Measurements from ENCODE around the gene COA5. TPM values are rescaled to one million over a fixed set of nuclear protein-coding genes. Genes with fewer than 3 reads are reported as not detected.

COA5 gene
- total and polyA plus RNA-seq, 7 experiments from 2014 or later, result 23.8 to 55.2 (median 29.2) TPM

- H3K36me3 ChIP-seq (ENCODE audit: control insufficient read depth in 2 of 3, insufficient read depth in 3 of 3, low read length in 3 of 3), result peaks cover 27 to 74% (median 27%) of the 10 kb centered on the region in 3 experiments
- intact Hi-C loops (cut with micrococcal nuclease), result loop anchor here in 1 of 2 donors (10.0 kb wide), 1 partner anchor 540 kb away; no protein-coding TSS in a partner anchor
- Mint-ChIP-seq H3K27me3 (no peaks in the 10 kb centered on the region), H3K4me1 (peaks cover 22 to 53% (median 38%) of the 10 kb centered on the region in 7 donors), H3K4me3 (peak overlapping the region in 9 of 10 donors; percentile 26 to 73 (median 68)), H3K9me3 (no peaks in the 10 kb centered on the region), H3K27ac (peak overlapping the region; percentile 84 to 97 (median 93)), H3K36me3 (peaks cover 21 to 51% (median 41%) of the 10 kb centered on the region in 5 donors)
- peaks cover 33 to 46% of the 10 kb centered on the region in 2 donors for H3K4me1 ChIP-seq (ENCODE audit: control insufficient read depth in 2 of 2, insufficient read depth in 2 of 2, low read length in 2 of 2)
- CTCF ChIA-PET, result interaction anchor here (0.6 kb wide), 1 partner anchor 646 kb away, joined by 4 read pairs; no protein-coding TSS in a partner anchor
- peak in 5 of 9 donors; percentile 26 to 64 (median 38) for DNase-seq
- H3K9me3 ChIP-seq (ENCODE audit: control insufficient read depth in 2 of 3, low read length in 3 of 3), result no peaks in the 10 kb centered on the region
- POLR2A ChIA-PET, result interaction anchor here (0.9 kb wide), 1 partner anchor 67 kb away, joined by 3 read pairs; no protein-coding TSS in a partner anchor
- peak; percentile 63 for ATAC-seq
- H3K4me3 ChIP-seq (ENCODE audit: low read length), result no peak overlapping the region
- no peaks in the 10 kb centered on the region for H3K27me3 ChIP-seq (ENCODE audit: control insufficient read depth in 2 of 2, insufficient read depth in 2 of 2, low read length in 2 of 2)
- peak overlapping the region; percentile 56 for H3K27ac ChIP-seq (ENCODE audit: low read depth, low read length)
Observed at GRCh38 chr2:98634406-98635092, 26.2 kb upstream of the COA5 start.

GRCh38 chr2:98632351-98632750 is 24.0 kb upstream of the COA5 start:
- Mint-ChIP-seq H3K36me3 (peaks cover 21 to 53% (median 38%) of the 10 kb centered on the region in 5 donors), H3K4me3 (no peak overlapping the region), H3K9me3 (no peaks in the 10 kb centered on the region), H3K4me1 (peaks cover 21 to 46% (median 35%) of the 10 kb centered on the region in 7 donors), H3K27me3 (no peaks in the 10 kb centered on the region), H3K27ac (peak overlapping the region in 8 of 9 donors; percentile 26 to 93 (median 76))
- DNase-seq (no peak), ATAC-seq (no peak)
- H3K9me3 ChIP-seq (ENCODE audit: control insufficient read depth in 2 of 3, low read length in 3 of 3), result no peaks in the 10 kb centered on the region
- intact Hi-C loops (cut with micrococcal nuclease), result loop anchor here in 1 of 2 donors (10.0 kb wide), 1 partner anchor 542 kb away; no protein-coding TSS in a partner anchor
- H3K36me3 ChIP-seq (ENCODE audit: control insufficient read depth in 2 of 3, insufficient read depth in 3 of 3, low read length in 3 of 3), result peaks cover 17 to 76% (median 25%) of the 10 kb centered on the region in 3 experiments
- no peaks in the 10 kb centered on the region for H3K27me3 ChIP-seq (ENCODE audit: control insufficient read depth in 2 of 2, insufficient read depth in 2 of 2, low read length in 2 of 2)
- H3K4me1 ChIP-seq (ENCODE audit: control insufficient read depth in 2 of 2, insufficient read depth in 2 of 2, low read length in 2 of 2), result peaks cover 17 to 34% of the 10 kb centered on the region in 2 donors
- CTCF ChIA-PET, result interaction anchor here (0.8 kb wide), 1 partner anchor 13 kb away, joined by 3 read pairs; no protein-coding TSS in a partner anchor
- no peak overlapping the region for H3K4me3 ChIP-seq (ENCODE audit: low read length)
- H3K27ac ChIP-seq (ENCODE audit: low read depth, low read length), result no peak overlapping the region
- POLR2A ChIA-PET, result interaction anchor here (0.6 kb wide), 1 partner anchor 97 kb away, joined by 6 read pairs; no protein-coding TSS in a partner anchor

- no peaks in the 10 kb centered on the region for H3K27me3 Mint-ChIP-seq
- CTCF ChIA-PET, result interaction anchor here (0.6 kb wide), 1 partner anchor 57 kb away, joined by 4 read pairs; no protein-coding TSS in a partner anchor
- no peak overlapping the region for H3K4me3 Mint-ChIP-seq
- Histone ChIP-seq H3K9me3 (ENCODE audit: control insufficient read depth in 2 of 3, low read length in 3 of 3) (no peaks in the 10 kb centered on the region), H3K4me1 (ENCODE audit: control insufficient read depth in 2 of 2, insufficient read depth in 2 of 2, low read length in 2 of 2) (no peaks in the 10 kb centered on the region), H3K27ac (ENCODE audit: low read depth, low read length) (no peak overlapping the region), H3K4me3 (ENCODE audit: low read length) (no peak overlapping the region), H3K36me3 (ENCODE audit: control insufficient read depth in 2 of 3, insufficient read depth in 3 of 3, low read length in 3 of 3) (peaks cover 9 to 48% (median 9%) of the 10 kb centered on the region in 3 experiments), H3K27me3 (ENCODE audit: control insufficient read depth in 2 of 2, insufficient read depth in 2 of 2, low read length in 2 of 2) (no peaks in the 10 kb centered on the region)
- ATAC-seq (no peak), DNase-seq (no peak)
- no peaks in the 10 kb centered on the region for H3K9me3 Mint-ChIP-seq
- H3K36me3 Mint-ChIP-seq, result peaks cover 0 to 41% (median 23%) of the 10 kb centered on the region in 5 donors
- H3K4me1 Mint-ChIP-seq, result peaks cover 12 to 57% (median 28%) of the 10 kb centered on the region in 7 donors
- intact Hi-C loops (cut with micrococcal nuclease), result loop anchor here in 1 of 2 donors (2.0 kb wide), 1 partner anchor 15 kb away; the partner anchor contains the start of genes COA5 and UNC50
- POLR2A ChIA-PET, result interaction anchor here (1.0 kb wide), 1 partner anchor 108 kb away, joined by 4 read pairs; no protein-coding TSS in a partner anchor
- H3K27ac Mint-ChIP-seq, result peak overlapping the region in 5 of 9 donors; percentile 43 to 87 (median 61)
Observed at GRCh38 chr2:98623657-98624056, 15.3 kb upstream of the COA5 start.

DNA sequence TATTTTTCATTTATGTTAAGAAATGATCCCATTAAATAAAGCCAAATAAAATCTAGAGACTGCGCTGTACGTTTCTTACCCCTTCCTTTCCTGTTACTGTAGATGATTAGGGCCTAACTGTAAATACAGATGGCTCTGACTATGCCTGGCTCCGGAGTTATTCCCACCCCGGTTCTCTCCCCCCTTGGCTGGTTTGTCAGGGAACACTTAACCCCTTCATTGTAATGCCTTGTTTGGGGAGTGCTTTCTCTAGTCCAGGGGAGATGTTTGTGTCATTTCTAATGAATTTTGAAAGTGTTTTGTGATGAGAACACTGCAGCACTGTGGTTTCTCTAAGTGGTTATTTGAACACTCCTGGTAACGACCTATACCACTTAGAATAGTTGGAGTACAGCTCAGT is 8.8 kb upstream of the COA5 start:
- H3K4me3 Mint-ChIP-seq, result peak overlapping the region in 2 of 10 donors; percentile 32 to 65
- H3K27me3 Mint-ChIP-seq, result no peaks in the 10 kb centered on the region
- Histone ChIP-seq H3K27me3 (ENCODE audit: control insufficient read depth in 2 of 2, insufficient read depth in 2 of 2, low read length in 2 of 2) (no peaks in the 10 kb centered on the region), H3K4me1 (ENCODE audit: control insufficient read depth in 2 of 2, insufficient read depth in 2 of 2, low read length in 2 of 2) (no peaks in the 10 kb centered on the region), H3K27ac (ENCODE audit: low read depth, low read length) (no peak overlapping the region), H3K36me3 (ENCODE audit: control insufficient read depth in 2 of 3, insufficient read depth in 3 of 3, low read length in 3 of 3) (peaks cover 6 to 59% (median 13%) of the 10 kb centered on the region in 3 experiments), H3K4me3 (ENCODE audit: low read length) (no peak overlapping the region), H3K9me3 (ENCODE audit: control insufficient read depth in 2 of 3, low read length in 3 of 3) (no peaks in the 10 kb centered on the region)
- peaks cover 17 to 56% (median 45%) of the 10 kb centered on the region in 5 donors for H3K36me3 Mint-ChIP-seq
- intact Hi-C loops (cut with micrococcal nuclease), result no loop called here
- H3K9me3 Mint-ChIP-seq, result peaks cover 0 to 12% (median 0%) of the 10 kb centered on the region in 11 donors
- peak in 1 of 9 donors; percentile 25 for DNase-seq
- peaks cover 19 to 67% (median 43%) of the 10 kb centered on the region in 7 donors for H3K4me1 Mint-ChIP-seq
- H3K27ac Mint-ChIP-seq, result peak overlapping the region in 8 of 9 donors; percentile 43 to 98 (median 85)
- no peak for ATAC-seq
- CTCF ChIA-PET, result interaction anchor here (1.1 kb wide), 1 partner anchor 220 kb away, joined by 3 read pairs; no protein-coding TSS in a partner anchor
- POLR2A ChIA-PET, result interaction anchor here (0.8 to 1.3 kb wide), 2 partner anchors 9 to 113 kb away, joined by 3 to 4 read pairs; no protein-coding TSS in a partner anchor

DNA sequence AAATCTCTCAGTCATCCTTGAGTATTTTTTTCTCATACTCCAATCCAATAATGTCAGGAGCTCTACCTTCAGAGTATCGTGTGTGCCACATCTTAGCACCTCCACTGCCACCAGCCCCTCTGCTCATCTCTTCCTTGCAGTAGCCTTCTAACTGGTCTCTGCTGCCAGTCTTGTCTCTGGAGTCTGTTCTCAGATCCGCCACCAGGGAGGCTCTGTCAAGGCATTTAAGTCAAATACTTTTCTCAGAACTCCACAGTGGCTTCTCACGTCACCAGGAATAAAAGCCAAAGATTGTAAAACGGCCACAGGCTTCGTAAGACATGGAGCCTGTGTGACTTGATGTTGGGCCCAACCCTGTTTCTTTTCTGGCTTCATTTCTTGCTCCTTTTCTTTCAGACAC is 7.2 kb upstream of the COA5 start:
- Mint-ChIP-seq H3K27ac (peak overlapping the region; percentile 7 to 98 (median 85)), H3K27me3 (no peaks in the 10 kb centered on the region), H3K4me3 (peak overlapping the region in 4 of 10 donors; percentile 29 to 72 (median 60)), H3K4me1 (peaks cover 25 to 71% (median 52%) of the 10 kb centered on the region in 7 donors), H3K36me3 (peaks cover 17 to 49% (median 45%) of the 10 kb centered on the region in 5 donors), H3K9me3 (peaks cover 0 to 12% (median 0%) of the 10 kb centered on the region in 11 donors)
- no peak for ATAC-seq
- ChIA-PET CTCF (no interaction called here), POLR2A (interaction anchor here (1.0 kb wide), 1 partner anchor 9 kb away, joined by 3 read pairs; no protein-coding TSS in a partner anchor)
- intact Hi-C loops (cut with micrococcal nuclease), result no loop called here
- Histone ChIP-seq H3K27ac (ENCODE audit: low read depth, low read length) (peak overlapping the region; percentile 22), H3K4me1 (ENCODE audit: control insufficient read depth in 2 of 2, insufficient read depth in 2 of 2, low read length in 2 of 2) (peaks cover 5 to 6% of the 10 kb centered on the region in 2 donors), H3K36me3 (ENCODE audit: control insufficient read depth in 2 of 3, insufficient read depth in 3 of 3, low read length in 3 of 3) (peaks cover 3 to 57% (median 6%) of the 10 kb centered on the region in 3 experiments), H3K27me3 (ENCODE audit: control insufficient read depth in 2 of 2, insufficient read depth in 2 of 2, low read length in 2 of 2) (no peaks in the 10 kb centered on the region), H3K9me3 (ENCODE audit: control insufficient read depth in 2 of 3, low read length in 3 of 3) (no peaks in the 10 kb centered on the region), H3K4me3 (ENCODE audit: low read length) (no peak overlapping the region)
- DNase-seq, result no peak

DNA sequence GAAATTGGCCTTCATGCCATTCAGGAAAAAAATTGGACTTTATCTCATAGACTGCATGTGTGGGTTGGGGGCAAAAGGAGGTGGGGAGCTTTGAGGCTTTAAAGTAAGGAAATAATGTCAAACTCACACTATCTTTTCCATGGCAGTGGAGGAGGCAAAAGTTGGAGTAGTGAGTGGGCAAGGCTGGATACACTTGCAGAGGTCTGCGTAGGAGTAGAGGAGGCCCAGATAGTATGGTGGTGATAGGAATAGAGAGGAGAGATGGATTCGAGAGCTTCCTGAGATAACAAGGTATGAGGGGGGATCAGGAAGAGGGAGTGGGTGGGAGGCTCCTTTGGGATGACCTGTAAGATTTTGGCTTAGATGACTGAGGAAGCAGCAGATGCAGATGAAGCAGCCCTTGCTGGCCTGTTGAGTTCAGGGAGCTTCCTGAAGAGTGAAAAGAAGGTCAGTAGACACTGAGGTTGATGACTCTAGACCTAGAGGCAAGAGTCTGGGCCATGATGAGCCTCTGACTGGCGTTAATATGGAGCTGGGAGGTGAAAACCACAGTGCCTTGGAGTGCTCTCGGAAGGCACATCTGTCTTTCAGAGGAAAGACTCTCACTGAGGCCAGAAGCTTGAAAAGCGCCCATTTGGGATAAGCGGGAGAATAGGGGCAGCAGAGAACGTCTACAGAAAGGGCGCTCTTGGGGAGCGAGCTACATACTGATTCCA is 5.9 kb upstream of the COA5 start:
- peaks cover 17 to 48% (median 42%) of the 10 kb centered on the region in 5 donors for H3K36me3 Mint-ChIP-seq
- ChIA-PET CTCF (no interaction called here), POLR2A (interaction anchor here (0.6 kb wide), 1 partner anchor 61 kb away, joined by 3 read pairs; no protein-coding TSS in a partner anchor)
- H3K4me1 Mint-ChIP-seq, result peaks cover 32 to 76% (median 56%) of the 10 kb centered on the region in 7 donors
- H3K27ac ChIP-seq (ENCODE audit: low read depth, low read length), result peak overlapping the region; percentile 10
- DNase-seq (no peak), ATAC-seq (no peak)
- intact Hi-C loops (cut with micrococcal nuclease), result no loop called here
- no peaks in the 10 kb centered on the region for H3K27me3 Mint-ChIP-seq
- H3K27ac Mint-ChIP-seq, result peak overlapping the region; percentile 7 to 98 (median 85)
- H3K4me3 ChIP-seq (ENCODE audit: low read length), result no peak overlapping the region
- peaks cover 18 to 19% of the 10 kb centered on the region in 2 donors for H3K4me1 ChIP-seq (ENCODE audit: control insufficient read depth in 2 of 2, insufficient read depth in 2 of 2, low read length in 2 of 2)
- H3K36me3 ChIP-seq (ENCODE audit: control insufficient read depth in 2 of 3, insufficient read depth in 3 of 3, low read length in 3 of 3), result peaks cover 3 to 55% (median 6%) of the 10 kb centered on the region in 3 experiments
- peaks cover 0 to 12% (median 0%) of the 10 kb centered on the region in 11 donors for H3K9me3 Mint-ChIP-seq
- H3K9me3 ChIP-seq (ENCODE audit: control insufficient read depth in 2 of 3, low read length in 3 of 3), result no peaks in the 10 kb centered on the region
- peak overlapping the region in 4 of 10 donors; percentile 25 to 41 (median 36) for H3K4me3 Mint-ChIP-seq
- no peaks in the 10 kb centered on the region for H3K27me3 ChIP-seq (ENCODE audit: control insufficient read depth in 2 of 2, insufficient read depth in 2 of 2, low read length in 2 of 2)
